Testis (tissue), 3 donors: Measurements from ENCODE around the gene IDI2. TPM values are rescaled to one million over a fixed set of nuclear protein-coding genes. Genes with fewer than 3 reads are reported as not detected.

ENCODE experiments used
- DNase-seq: peaks from one replicate; pipeline ENCODE4 v3.0.0-alpha.2; 2019
- H3K27ac ChIP-seq, 2 donors: fragments of 200-600 bp; sonication (generic); one replicate each; pipeline ENCODE4 v1.5.1; 2019
- H3K27me3 ChIP-seq: fragments of 200-600 bp; sonication (generic); one replicate; pipeline ENCODE4 v1.5.1; 2019
- H3K36me3 ChIP-seq: fragments of 200-600 bp; sonication (generic); one replicate; pipeline ENCODE4 v1.5.1; 2017; ENCODE audit warnings: low read depth; ENCODE audit errors: missing control alignments
- H3K4me1 ChIP-seq: fragments of 200-600 bp; sonication (generic); one replicate; pipeline ENCODE4 v1.5.1; 2019
- H3K4me3 ChIP-seq, 2 donors: fragments of 200-600 bp; sonication (generic); one replicate each; pipeline ENCODE4 v1.5.1; 2017 to 2019
- H3K9me3 ChIP-seq: fragments of 200-600 bp; sonication (generic); one replicate; pipeline ENCODE4 v1.5.1; 2017
- CTCF ChIP-seq, 3 experiments: fragments of 450-650 bp in 2 of 3; fragments of 200-600 bp in 1 of 3; sonication (generic) in 1 of 3; IDR thresholded peaks; one replicate each; pipeline ENCODE4 v1.5.1; 2016 to 2019; ENCODE audit warnings: antibody characterized with exemption in 3 of 3, mild to moderate bottlenecking in 2 of 3, moderate library complexity in 1 of 3
- POLR2A ChIP-seq: fragments of 450-650 bp; IDR thresholded peaks from one replicate; pipeline ENCODE4 v1.6.1; 2017; ENCODE audit warnings: antibody characterized with exemption, mild to moderate bottlenecking, moderate library complexity
- WGBS, 2 donors: methylation state at CpG; one replicate each; pipeline ENCODE4 v1.1.5; 2018; 5-methylcytosine and 5-hydroxymethylcytosine counted together
- intact Hi-C: fragments of 100-400 bp; cut with DNase I; formaldehyde crosslinking; loops from one replicate; pipeline ENCODE4 v1.15.1; 2023; ENCODE audit warnings: low total_unique reads
- polyA plus RNA-seq: library from polyadenylated mRNA; stranded (reverse); fragments of 350-450 nt; fragmentation: Illumina TruSeq; extraction: RNeasy Lipid Tissue Mini Kit (QIAGEN cat#74804); gene quantifications from one replicate; pipeline ENCODE4 v1.2.3, GENCODE V29; 2014; ENCODE audit warnings: low read depth, low replicate concordance; ENCODE audit not compliant: insufficient read depth
- total RNA-seq, 2 donors: library from RNA; depleted of rRNA; stranded (reverse); fragments of >200 nt; gene quantifications; one replicate each; pipeline ENCODE4 v1.2.3, GENCODE V29; 2016

IDI2 gene
- total and polyA plus RNA-seq, 3 donors from 2014 or later: 0.79 to 1.1 TPM; not detected in 1

- 79 to 89% methylated on average over 11 of the region's 11 CpGs for WGBS, 2 donors
- intact Hi-C loops: no loop called here
Measured at GRCh38 chr10:1037098-1037497, 11.4 kb upstream of the IDI2 start.

GRCh38 chr10:1036341-1036791, 10.7 kb upstream of the IDI2 start:
- DNase-seq: no peak
- H3K27ac ChIP-seq: no peak overlapping the region
- intact Hi-C loops: no loop called here
- no peak overlapping the region for H3K4me3 ChIP-seq
- H3K9me3 ChIP-seq: no peaks in the 10 kb centered on the region
- peaks cover 12% of the 10 kb centered on the region for H3K4me1 ChIP-seq
- TF ChIP-seq CTCF (IDR thresholded peaks at IDR 0.05) (no peak), POLR2A (no peak)
- 80 to 97% methylated on average over 12 to 14 of the region's 14 CpGs for WGBS, 2 donors
- no peaks in the 10 kb centered on the region for H3K27me3 ChIP-seq
- no peaks in the 10 kb centered on the region for H3K36me3 ChIP-seq

More at GRCh38 chr10:1037098-1037497, 11.4 kb upstream of the IDI2 start:
- no peak overlapping the region for H3K4me3 ChIP-seq
- DNase-seq: no peak
- H3K36me3 ChIP-seq: no peaks in the 10 kb centered on the region
- TF ChIP-seq POLR2A (no peak), CTCF (IDR thresholded peaks at IDR 0.05) (no peak)
- no peaks in the 10 kb centered on the region for H3K27me3 ChIP-seq
- peaks cover 12% of the 10 kb centered on the region for H3K4me1 ChIP-seq
- H3K27ac ChIP-seq: no peak overlapping the region
- no peaks in the 10 kb centered on the region for H3K9me3 ChIP-seq

GRCh38 chr10:1035201-1035600, 9.5 kb upstream of the IDI2 start:
- Histone ChIP-seq H3K27ac (peak overlapping the region in 1 of 2 donors; percentile 50), H3K9me3 (no peaks in the 10 kb centered on the region), H3K4me3 (no peak overlapping the region), H3K27me3 (no peaks in the 10 kb centered on the region), H3K36me3 (no peaks in the 10 kb centered on the region), H3K4me1 (peaks cover 12% of the 10 kb centered on the region)
- intact Hi-C loops: no loop called here
- no peak for TF ChIP-seq CTCF (IDR thresholded peaks at IDR 0.05)
- TF ChIP-seq POLR2A: no peak
- 44 to 59% methylated on average over 6 of the region's 6 CpGs for WGBS, 2 donors
- no peak for DNase-seq

- 41 to 44% methylated on average over 3 of the region's 3 CpGs for WGBS, 2 donors
- no peak for TF ChIP-seq CTCF (IDR thresholded peaks at IDR 0.05)
- TF ChIP-seq POLR2A: no peak
- Histone ChIP-seq H3K9me3 (no peaks in the 10 kb centered on the region), H3K4me1 (peaks cover 12% of the 10 kb centered on the region), H3K4me3 (no peak overlapping the region), H3K27me3 (no peaks in the 10 kb centered on the region), H3K36me3 (no peaks in the 10 kb centered on the region), H3K27ac (peak overlapping the region in 1 of 2 donors; percentile 50)
- intact Hi-C loops: no loop called here
- peak; percentile 36 for DNase-seq
Measured at GRCh38 chr10:1034758-1035157, 9.1 kb upstream of the IDI2 start.

GRCh38 chr10:1033601-1034000, 7.9 kb upstream of the IDI2 start:
- Histone ChIP-seq H3K36me3 (no peaks in the 10 kb centered on the region), H3K4me1 (peaks cover 12% of the 10 kb centered on the region), H3K27me3 (no peaks in the 10 kb centered on the region), H3K4me3 (no peak overlapping the region), H3K9me3 (no peaks in the 10 kb centered on the region), H3K27ac (no peak overlapping the region)
- DNase-seq: no peak
- intact Hi-C loops: no loop called here
- TF ChIP-seq POLR2A (no peak), CTCF (IDR thresholded peaks at IDR 0.05) (no peak)
- WGBS, 2 donors: 61 to 79% methylated on average over 1 of the region's 1 CpG
